ENCODE data around the gene EIF2D.
"Not testable (repeated sequence)": the region's sequence is repeated elsewhere in the genome, so short reads cannot be mapped to it uniquely, and the experiment has no call there.

EIF2D gene

DNA sequence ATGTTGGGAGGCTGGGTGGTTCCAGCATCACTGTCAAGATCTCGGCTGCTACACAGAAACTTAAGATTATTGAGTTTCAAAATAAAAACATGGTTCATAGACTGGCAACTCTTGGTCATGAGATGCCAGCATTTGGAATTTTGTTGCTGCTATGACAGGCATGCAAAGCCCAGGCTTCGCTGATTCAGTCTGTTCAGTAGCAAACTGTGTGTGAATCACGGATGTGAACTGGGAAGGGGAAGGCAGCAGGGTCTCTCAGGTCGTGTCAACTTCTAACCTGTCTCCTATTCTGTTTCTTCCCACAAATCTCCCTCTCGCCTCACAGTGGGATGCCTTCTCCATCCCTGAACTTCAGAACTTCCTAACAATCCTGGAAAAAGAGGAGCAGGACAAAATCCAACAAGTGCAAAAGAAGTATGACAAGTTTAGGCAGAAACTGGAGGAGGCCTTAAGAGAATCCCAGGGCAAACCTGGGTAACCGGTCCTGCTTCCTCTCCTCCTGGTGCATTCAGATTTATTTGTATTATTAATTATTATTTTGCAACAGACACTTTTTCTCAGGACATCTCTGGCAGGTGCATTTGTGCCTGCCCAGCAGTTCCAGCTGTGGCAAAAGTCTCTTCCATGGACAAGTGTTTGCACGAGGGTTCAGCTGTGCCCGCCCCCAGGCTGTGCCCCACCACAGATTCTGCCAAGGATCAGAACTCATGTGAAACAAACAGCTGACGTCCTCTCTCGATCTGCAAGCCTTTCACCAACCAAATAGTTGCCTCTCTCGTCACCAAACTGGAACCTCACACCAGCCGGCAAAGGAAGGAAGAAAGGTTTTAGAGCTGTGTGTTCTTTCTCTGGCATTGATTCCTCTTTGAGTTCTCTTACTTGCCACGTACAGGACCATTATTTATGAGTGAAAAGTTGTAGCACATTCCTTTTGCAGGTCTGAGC is 25.5 kb downstream of the EIF2D start:
- no peak for DNase-seq

DNA sequence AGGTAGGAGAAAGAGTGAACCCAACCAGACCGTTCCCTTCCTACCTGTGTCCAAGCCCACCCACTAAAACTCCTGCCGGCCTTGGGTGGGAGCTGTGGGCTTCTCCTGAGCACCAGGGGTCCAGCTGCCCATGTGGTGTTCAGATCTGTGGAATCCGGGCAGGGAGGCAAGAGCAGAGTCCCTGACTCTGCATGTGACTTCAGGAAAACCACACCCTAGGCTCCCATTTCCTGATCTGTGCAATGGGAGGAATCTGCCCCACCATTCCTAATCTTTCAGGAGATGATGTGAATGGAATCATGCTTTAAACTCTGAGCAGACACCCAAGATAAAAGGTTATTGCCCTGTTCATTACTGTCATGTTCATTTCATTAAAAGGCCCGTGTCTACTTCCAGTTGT is 27.6 kb downstream of the EIF2D start:
- no peak for DNase-seq

DNA sequence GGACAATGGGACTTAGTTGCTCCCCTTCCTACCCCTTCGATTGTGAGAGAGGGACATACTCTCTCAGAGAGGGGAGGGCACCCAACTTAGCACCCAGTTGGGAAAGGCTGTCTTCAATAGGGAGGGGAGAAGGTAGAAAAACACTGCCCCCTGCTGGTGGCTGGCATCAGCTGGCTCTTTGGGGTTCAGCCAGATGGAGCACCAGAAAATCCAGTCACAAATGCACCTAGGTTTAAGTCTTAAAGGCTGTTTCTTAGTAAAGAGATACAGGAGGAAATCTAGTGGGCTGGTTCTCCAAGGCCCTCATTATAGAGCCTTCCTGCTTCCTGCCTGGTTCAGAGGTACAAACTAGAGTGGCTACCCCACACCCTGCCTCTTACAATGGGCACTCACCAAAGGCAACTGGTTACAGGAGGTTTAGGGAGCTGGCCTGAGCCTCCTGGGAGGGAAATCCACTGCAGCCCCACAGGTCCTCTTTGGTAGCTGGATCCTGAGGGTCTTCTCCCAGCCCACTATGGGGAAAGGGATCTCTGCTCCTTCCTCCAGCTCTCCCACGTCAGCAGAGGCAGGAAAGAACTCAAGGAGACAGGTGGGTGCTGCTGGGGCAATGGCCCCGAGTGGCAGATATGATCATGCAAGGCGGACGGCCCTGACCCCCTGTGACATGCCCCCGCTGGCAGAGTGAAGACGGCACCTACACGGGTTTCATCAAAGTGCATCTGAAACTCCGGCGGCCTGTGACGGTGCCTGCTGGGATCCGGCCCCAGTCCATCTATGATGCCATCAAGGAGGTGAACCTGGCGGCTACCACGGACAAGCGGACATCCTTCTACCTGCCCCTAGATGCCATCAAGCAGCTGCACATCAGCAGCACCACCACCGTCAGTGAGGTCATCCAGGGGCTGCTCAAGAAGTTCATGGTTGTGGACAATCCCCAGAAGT is 28.3 kb downstream of the EIF2D start:
- no peak for DNase-seq

DNA sequence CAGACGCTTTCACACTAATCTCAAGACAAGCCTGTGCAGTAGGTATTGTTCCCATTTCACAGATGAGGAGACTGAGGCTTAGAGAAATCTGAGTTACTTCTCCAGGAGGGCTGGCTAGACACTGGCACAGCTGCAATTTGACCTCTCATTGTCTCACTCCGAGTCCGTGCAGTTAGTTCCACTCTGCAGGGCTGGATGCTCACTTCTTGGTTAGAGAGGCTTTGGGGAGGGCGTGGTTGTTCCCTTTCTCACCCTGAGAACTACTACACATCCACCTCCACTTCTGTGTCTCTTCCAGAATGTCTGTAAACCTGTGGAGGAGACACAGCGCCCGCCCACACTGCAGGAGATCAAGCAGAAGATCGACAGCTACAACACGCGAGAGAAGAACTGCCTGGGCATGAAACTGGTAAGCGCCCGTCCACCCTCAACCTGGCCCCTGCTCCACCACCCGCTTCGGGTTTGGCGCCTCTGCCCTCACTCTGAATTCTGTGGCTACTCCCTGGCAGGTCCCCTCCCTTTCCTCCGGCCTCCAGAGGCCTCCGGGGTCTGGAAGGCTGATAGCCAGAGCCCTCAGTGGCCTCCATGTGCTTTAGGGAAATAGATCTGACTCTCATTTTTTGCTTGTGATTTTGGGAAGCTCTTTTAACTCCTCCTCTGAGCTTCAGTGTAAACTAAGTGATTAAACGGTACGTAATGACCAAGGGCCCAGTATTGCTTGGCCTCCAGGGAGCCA is 29.1 kb downstream of the EIF2D start:
- DNase-seq: no peak

DNA sequence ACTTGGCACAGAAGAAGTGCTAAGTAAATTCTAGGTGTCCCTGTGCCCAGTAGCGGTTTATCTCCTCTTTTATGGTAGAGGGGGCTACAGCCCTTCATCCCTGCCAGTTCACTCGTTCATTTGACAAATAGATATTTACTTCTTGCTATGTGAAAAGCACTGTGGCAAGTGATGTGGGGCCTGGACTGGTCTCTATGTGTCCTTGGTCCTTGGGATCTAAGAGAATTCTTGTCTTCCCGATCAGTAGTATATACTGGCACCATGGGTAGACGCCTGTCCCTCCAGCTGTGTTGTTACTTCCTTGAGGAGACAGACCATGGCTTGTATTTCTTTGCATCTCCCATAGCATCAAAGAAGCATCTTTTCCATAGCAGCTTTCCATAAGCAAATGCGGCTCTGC is 29.7 kb downstream of the EIF2D start:
- DNase-seq: no peak

DNA sequence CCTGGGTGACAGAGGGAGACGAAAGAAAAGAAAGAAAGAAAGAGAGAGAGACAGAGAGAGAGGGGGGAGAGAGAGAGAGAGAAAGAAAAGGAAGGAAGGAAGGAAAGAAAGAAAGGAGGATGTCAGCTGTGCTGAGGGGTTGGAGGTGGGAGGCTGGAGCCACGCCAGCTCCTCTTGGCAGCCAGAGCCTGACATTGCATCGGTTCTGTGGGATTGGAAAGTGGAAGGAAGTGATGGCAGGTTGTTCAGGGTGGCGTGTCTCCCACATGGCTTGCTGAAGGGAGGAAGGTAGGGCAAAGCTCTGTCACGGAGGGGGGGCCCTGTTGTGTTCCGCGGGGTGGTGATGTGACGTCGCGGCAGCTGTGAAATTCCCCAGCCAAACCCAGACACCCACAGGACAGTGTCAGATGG is 30.7 kb downstream of the EIF2D start:
- DNase-seq: no peak

- not testable (repeated sequence) for DNase-seq
Measured at GRCh38 chr1:206581114-206581497, 31.2 kb downstream of the EIF2D start.

GRCh38 chr1:206580438-206581113 is 31.7 kb downstream of the EIF2D start:
- DNase-seq: no peak

- DNase-seq: no peak
Measured at GRCh38 chr1:206579747-206580437, 32.4 kb downstream of the EIF2D start.

GRCh38 chr1:206578978-206579374 is 33.3 kb downstream of the EIF2D start:
- no peak for DNase-seq

DNA sequence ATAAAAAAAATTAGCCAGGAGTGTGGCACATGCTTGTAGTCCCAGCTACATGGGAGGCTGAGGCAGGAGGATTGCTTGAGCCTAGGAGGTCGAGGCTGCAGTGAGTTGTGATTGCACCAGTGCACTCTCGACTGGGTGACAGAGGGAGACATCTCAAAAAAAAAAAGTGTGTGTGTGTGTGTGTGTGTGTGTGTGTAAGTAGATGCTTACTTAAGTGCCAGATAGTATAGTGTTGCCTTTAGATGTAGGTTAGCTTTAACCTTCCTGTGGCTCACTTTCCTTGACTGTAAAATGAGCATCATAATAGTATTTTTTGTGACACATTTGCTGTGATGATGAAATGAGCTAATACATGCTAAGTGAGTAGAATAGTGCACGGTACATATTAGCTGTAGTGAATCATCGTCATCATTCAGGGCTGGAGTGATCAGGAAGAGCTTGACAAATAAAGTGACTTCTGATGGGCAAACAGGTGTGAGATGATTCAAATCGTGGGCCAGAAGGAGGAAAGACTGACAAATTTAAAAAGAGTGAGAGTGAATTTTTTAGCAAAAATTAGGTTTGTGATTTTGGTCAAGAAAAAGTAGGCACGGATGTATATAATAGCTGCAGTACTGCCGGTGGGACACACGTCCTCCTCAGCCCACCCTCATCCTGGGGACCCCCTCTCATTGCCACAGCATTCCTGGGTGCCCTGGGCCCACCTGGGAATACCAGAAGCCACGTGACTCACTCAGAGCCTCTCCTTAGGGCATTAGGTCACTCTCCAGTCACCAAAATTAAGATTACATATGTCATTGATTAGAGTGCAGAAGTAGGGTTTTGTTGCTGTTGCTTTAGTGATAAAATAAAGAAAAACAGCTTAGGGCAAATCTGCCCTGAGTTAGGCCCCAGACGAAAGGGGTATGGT is 33.9 kb downstream of the EIF2D start:
- no peak for DNase-seq

DNA sequence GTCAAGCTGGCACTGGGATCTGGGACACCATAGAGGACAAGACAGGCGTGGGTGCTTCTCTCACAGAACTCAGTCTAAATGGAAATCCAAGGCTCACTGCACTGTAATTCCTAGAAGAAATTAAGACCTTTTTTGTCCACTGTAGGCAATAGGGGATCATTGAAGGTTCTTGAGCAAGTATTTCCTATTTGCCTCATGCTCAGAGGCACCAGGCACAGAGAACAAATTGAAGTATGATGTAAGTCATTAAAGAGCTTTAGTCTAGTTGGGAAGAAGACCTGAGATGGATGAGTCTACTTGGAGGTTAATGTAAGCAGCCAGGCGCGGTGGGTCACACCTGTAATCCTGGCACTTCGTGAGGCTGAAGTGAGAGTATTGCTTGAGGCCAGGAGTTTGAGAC is 34.6 kb downstream of the EIF2D start:
- DNase-seq: no peak

GRCh38 chr1:206575894-206576737 is 36.1 kb downstream of the EIF2D start:
- no peak for DNase-seq

GRCh38 chr1:206575165-206575893 is 36.9 kb downstream of the EIF2D start:
- no peak for DNase-seq

GRCh38 chr1:206573762-206574161 is 38.5 kb downstream of the EIF2D start:
- no peak for DNase-seq

GRCh38 chr1:206573319-206573718 is 38.9 kb downstream of the EIF2D start:
- no peak for DNase-seq

DNA sequence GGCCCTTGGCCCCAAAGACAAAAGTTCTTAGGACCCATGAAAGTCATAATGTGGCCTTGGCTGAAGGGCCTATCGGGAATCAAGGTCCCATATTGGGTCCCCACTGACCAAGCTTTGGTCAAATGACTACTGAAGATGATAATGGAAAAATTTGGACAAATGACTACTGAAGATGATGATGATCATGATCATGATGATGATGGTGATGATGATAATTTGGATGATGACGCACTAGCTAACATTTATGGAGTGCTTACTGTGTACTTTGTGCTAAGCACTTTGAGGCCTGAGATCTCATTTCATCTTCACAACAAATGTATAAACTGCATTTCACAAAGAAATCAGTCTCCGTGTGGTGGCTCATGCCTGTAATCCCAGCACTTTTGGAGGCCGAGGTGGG is 39.4 kb downstream of the EIF2D start:
- DNase-seq: no peak

- no peak for DNase-seq
Measured at GRCh38 chr1:206570529-206570928, 41.7 kb downstream of the EIF2D start.

DNA sequence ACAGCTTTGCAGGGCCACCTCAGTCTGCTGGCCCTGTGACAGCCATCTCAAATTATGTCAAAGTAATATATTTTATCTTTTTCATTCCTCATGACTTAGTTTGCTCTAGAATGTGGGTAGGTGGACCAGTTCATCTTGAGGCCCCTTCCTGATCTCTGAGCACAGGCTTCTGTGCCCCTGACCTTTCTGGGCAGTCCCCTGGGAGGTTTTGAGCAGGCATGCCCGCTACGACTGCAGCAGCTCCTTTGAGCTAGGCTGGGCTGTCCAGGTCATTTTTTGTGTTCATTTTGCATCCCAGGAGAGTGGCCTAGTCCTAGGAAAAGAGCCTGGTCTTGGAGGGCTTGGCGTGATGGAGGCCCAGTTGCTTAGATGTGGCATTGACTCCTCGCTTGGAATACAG is 42.7 kb downstream of the EIF2D start:
- no peak for DNase-seq
